HTERT RPE-1 (cell line): ENCODE measurements around the gene MRPS5.

ENCODE experiments used
- in situ Hi-C: fragments of 300-500 bp; cut with MboI; formaldehyde crosslinking; loops from 4 replicates; pipeline ENCODE4 v1.14.3; 2020; ENCODE audit warnings: low sequenced_read_pairs

The MRPS5 gene

GRCh38 chr2:95061601-95062183, 59.9 kb downstream of the MRPS5 start:
- in situ Hi-C loops: no loop called here

- in situ Hi-C loops: no loop called here
Observed at GRCh38 chr2:95061119-95061512, 60.5 kb downstream of the MRPS5 start.

- in situ Hi-C loops: no loop called here
Observed at GRCh38 chr2:95060446-95061118, 61.0 kb downstream of the MRPS5 start.

- in situ Hi-C loops: no loop called here
Observed at GRCh38 chr2:95059656-95060370, 61.8 kb downstream of the MRPS5 start.

GRCh38 chr2:95058989-95059641, 62.5 kb downstream of the MRPS5 start:
- in situ Hi-C loops: no loop called here

- in situ Hi-C loops: no loop called here
Observed at GRCh38 chr2:95058466-95058988, 63.1 kb downstream of the MRPS5 start.

- in situ Hi-C loops: no loop called here
Observed at GRCh38 chr2:95057535-95058370, 63.9 kb downstream of the MRPS5 start.

- in situ Hi-C loops: no loop called here
Observed at GRCh38 chr2:95056461-95057459, 64.8 kb downstream of the MRPS5 start.

- in situ Hi-C loops: no loop called here
Observed at GRCh38 chr2:95056044-95056443, 65.6 kb downstream of the MRPS5 start.

- in situ Hi-C loops: no loop called here
Observed at GRCh38 chr2:95055262-95055661, 66.3 kb downstream of the MRPS5 start.

GRCh38 chr2:95054016-95054415, 67.6 kb downstream of the MRPS5 start:
- in situ Hi-C loops: no loop called here

- in situ Hi-C loops: no loop called here
Observed at GRCh38 chr2:95053543-95053942, 68.1 kb downstream of the MRPS5 start.

GRCh38 chr2:95052804-95053479, 68.7 kb downstream of the MRPS5 start:
- in situ Hi-C loops: no loop called here

- in situ Hi-C loops: no loop called here
Observed at GRCh38 chr2:95052307-95052706, 69.3 kb downstream of the MRPS5 start.

- in situ Hi-C loops: no loop called here
Observed at GRCh38 chr2:95051626-95052025, 70.0 kb downstream of the MRPS5 start.

- in situ Hi-C loops: no loop called here
Observed at GRCh38 chr2:95050385-95051300, 71.0 kb downstream of the MRPS5 start.

- in situ Hi-C loops: no loop called here
Observed at GRCh38 chr2:95049961-95050360, 71.6 kb downstream of the MRPS5 start.

- in situ Hi-C loops: no loop called here
Observed at GRCh38 chr2:95049683-95049955, 72.0 kb downstream of the MRPS5 start.
